K562 (cell line): ENCODE measurements around the gene PTGER2. TPM values are rescaled to one million over a fixed set of nuclear protein-coding genes. Genes with fewer than 3 reads are reported as not detected.

ENCODE experiments used
- ATAC-seq: fragments of 200-7000 bp; cut with Tn5 transposase; 3 replicates; pipeline ENCODE4 v1.9.1; 2020; ENCODE audit warnings: moderate library complexity
- BruUV-seq: library from RNA; stranded (reverse); fragments of 400-500 nt; replicated peaks from 2 replicates; lab custom pipeline; 2021; lab: Mats Ljungman, UMichigan
- CTCF ChIA-PET: fragments of 300-600 bp; formaldehyde crosslinking; extraction: SDS; loops from one replicate; lab custom pipeline; 2021; ENCODE audit warnings: low intra/inter-chr PET ratio; lab: Yijun Ruan, JAX
- POLR2A ChIA-PET: fragments of 300-600, 350-650 bp; sonication (Branson Sonifier 250); formaldehyde crosslinking; extraction: SDS; loops from one replicate; lab custom pipeline; 2021; ENCODE audit warnings: antibody characterized with exemption, inconsistent platforms; lab: Yijun Ruan, JAX
- DNase-seq, 4 experiments: peaks; one replicate each; pipeline versions ENCODE4 v3.0.0 to v3.0.0-alpha.2; 2011 to 2018; ENCODE audit warnings: low spot score in 3 of 4, mixed read lengths in 3 of 4; ENCODE audit errors: extremely low read depth in 1 of 4
- FAIRE-seq: peaks from 2 replicates; lab custom pipeline; 2011; peaks lifted over from hg19 to GRCh38; lab: Jason Lieb, UNC
- H2AFZ ChIP-seq: 2 replicates; pipeline ENCODE4 v1.6.0; 2011; ENCODE audit warnings: low read depth, low read length, control low read depth, inconsistent platforms
- H3K27ac ChIP-seq: fragments of 200-600 bp; 3 replicates; pipeline ENCODE4 v1.8.0; 2011; ENCODE audit warnings: low read depth, mild to moderate bottlenecking, control low read depth, inconsistent platforms, low read length, moderate library complexity, mixed read lengths; ENCODE audit errors: extremely low read depth
- H3K27me3 ChIP-seq, 2 experiments: fragments of 300-600 bp in 1 of 2; 2 replicates in 1 of 2; 3 replicates in 1 of 2; pipeline versions ENCODE4 v1.6.0 to v1.8.0; 2011; ENCODE audit warnings: inconsistent platforms in 2 of 2, low read length in 2 of 2, mild to moderate bottlenecking in 1 of 2, mixed read lengths in 1 of 2, moderate library complexity in 1 of 2; ENCODE audit not compliant: control insufficient read depth in 2 of 2, insufficient read depth in 2 of 2
- H3K36me3 ChIP-seq: fragments of 300-600 bp; 3 replicates; pipeline ENCODE4 v1.8.0; 2011; ENCODE audit warnings: mild to moderate bottlenecking, low read length, inconsistent platforms; ENCODE audit not compliant: control insufficient read depth, insufficient read depth
- H3K4me1 ChIP-seq, 2 experiments: fragments of 200-600 bp in 1 of 2; replicated peaks in 1 of 2; 2 replicates in 1 of 2; 3 replicates in 1 of 2; pipeline versions ENCODE4 v1.5.1 to v1.8.0; 2011; ENCODE audit warnings: inconsistent platforms in 2 of 2, low read length in 2 of 2, mild to moderate bottlenecking in 1 of 2, mixed read lengths in 1 of 2, moderate library complexity in 1 of 2; ENCODE audit not compliant: control insufficient read depth in 2 of 2, insufficient read depth in 2 of 2
- H3K4me2 ChIP-seq: 2 replicates; pipeline ENCODE4 v1.6.1; 2011; ENCODE audit warnings: low read length, control low read depth, inconsistent platforms, mixed read lengths; ENCODE audit not compliant: insufficient read depth
- H3K4me3 ChIP-seq: fragments of 200-600 bp; sonication (generic), shearing (Covaris generic); 2 replicates; pipeline ENCODE4 v1.5.1; 2016; ENCODE audit warnings: control low read depth, inconsistent platforms
- H3K79me2 ChIP-seq: fragments of 200-600 bp; 3 replicates; pipeline ENCODE4 v1.8.0; 2011; ENCODE audit warnings: low read length, inconsistent platforms; ENCODE audit not compliant: control insufficient read depth, insufficient read depth
- H3K9ac ChIP-seq, 2 experiments: 2 replicates each; pipeline versions ENCODE4 v1.6.0 to v1.6.1; 2011; ENCODE audit warnings: low read depth in 2 of 2, low read length in 2 of 2, control low read depth in 1 of 2, inconsistent platforms in 1 of 2, mild to moderate bottlenecking in 1 of 2, mixed read lengths in 1 of 2; ENCODE audit not compliant: insufficient read depth in 1 of 2
- H3K9me1 ChIP-seq: one replicate; pipeline ENCODE4 v1.6.0; 2011; ENCODE audit warnings: inconsistent platforms, mild to moderate bottlenecking, low read length, moderate library complexity; ENCODE audit not compliant: control insufficient read depth, insufficient read depth
- H3K9me3 ChIP-seq: replicated peaks from 2 replicates; pipeline ENCODE4 v1.5.1; 2011; ENCODE audit warnings: low read depth, low read length, inconsistent platforms; ENCODE audit not compliant: control insufficient read depth, insufficient read depth
- H4K20me1 ChIP-seq: replicated peaks from 2 replicates; pipeline ENCODE4 v1.6.1; 2011; ENCODE audit warnings: low read length, inconsistent platforms, mixed read lengths; ENCODE audit not compliant: control insufficient read depth, insufficient read depth
- CHD4 ChIP-seq: fragments of 200-600 bp; sonication (generic); IDR thresholded peaks from 3 replicates; pipeline ENCODE4 v1.6.1; 2012; ENCODE audit warnings: low read depth, mild to moderate bottlenecking, mixed read lengths, low read length, inconsistent platforms; ENCODE audit not compliant: insufficient read depth, insufficient replicate concordance, poor library complexity, severe bottlenecking
- E2F3 ChIP-seq: fragments of 250-450 bp; sonication (Bioruptor Pico); IDR thresholded peaks from 2 replicates; pipeline ENCODE4 v1.4.0; 2020; ENCODE audit warnings: mild to moderate bottlenecking
- E2F8 ChIP-seq: fragments of 450-650 bp; IDR thresholded peaks from 2 replicates; pipeline ENCODE4 v1.7.1; 2018; ENCODE audit warnings: mild to moderate bottlenecking, low read depth; ENCODE audit not compliant: partially characterized antibody
- JUND ChIP-seq, 2 experiments: IDR thresholded peaks; 2 replicates in 1 of 2; 3 replicates in 1 of 2; pipeline ENCODE4 v1.6.1; 2011; ENCODE audit warnings: borderline replicate concordance in 2 of 2, low read depth in 2 of 2, low read length in 2 of 2, improper control_type of control experiment in 1 of 2, missing biosample characterization in 1 of 2, missing genetic modification characterization in 1 of 2, missing genetic modification reagents in 1 of 2
- MEIS2 ChIP-seq: fragments of 450-650 bp; IDR thresholded peaks from 2 replicates; pipeline ENCODE4 v1.6.1; 2014; ENCODE audit warnings: mild to moderate bottlenecking; ENCODE audit not compliant: partially characterized antibody
- POLR2A ChIP-seq: fragments of 450-650 bp; conservative IDR thresholded peaks from 2 replicates; pipeline ENCODE4 v1.6.1; 2016
- PTRF ChIP-seq: fragments of 450-650 bp; IDR thresholded peaks from 2 replicates; pipeline ENCODE4 v1.6.1; 2016; ENCODE audit warnings: mild to moderate bottlenecking, missing genetic modification characterization, missing compliant biosample characterization
- RUNX1 ChIP-seq: sonication (generic); IDR thresholded peaks from 2 replicates; pipeline ENCODE4 v1.6.1; 2016; ENCODE audit warnings: antibody characterized with exemption, low read depth
- ZNF395 ChIP-seq: fragments of 200-800 bp; sonication (Bioruptor generic); IDR thresholded peaks from 2 replicates; pipeline ENCODE4 v1.6.1; 2017; ENCODE audit warnings: missing genetic modification characterization, missing compliant biosample characterization
- ZNF431 ChIP-seq: sonication (generic); formaldehyde crosslinking; IDR thresholded peaks from 2 replicates; pipeline ENCODE4 v1.8.0; 2022; ENCODE audit warnings: mild to moderate bottlenecking, missing genetic modification reagents
- ZNF436 ChIP-seq: fragments of 250-450, 450-650 bp; sonication (Bioruptor Pico); formaldehyde crosslinking; IDR thresholded peaks from 2 replicates; pipeline ENCODE4 v1.7.0; 2020; ENCODE audit warnings: mild to moderate bottlenecking
- WGBS: fragments of 100-300 bp; shearing (Covaris generic); methylation state at CpG from one replicate; pipeline ENCODE4 v1.1.6; 2016; ENCODE audit warnings: low coverage, mixed read lengths; ENCODE audit not compliant: insufficient coverage; ENCODE audit errors: missing lambda C conversion rate; 5-methylcytosine and 5-hydroxymethylcytosine counted together
- in situ Hi-C: fragments of 300-500 bp; cut with MboI; formaldehyde crosslinking; loops from 4 replicates; pipeline ENCODE4 v1.15.0; 2018; ENCODE audit warnings: inconsistent platforms, mixed read lengths
- intact Hi-C: fragments of 100-400 bp; cut with micrococcal nuclease; formaldehyde crosslinking; loops from 2 replicates; pipeline ENCODE4 v1.14.2; 2022
- polyA plus RNA-seq, 8 experiments: library from polyadenylated mRNA; depleted of rRNA in 4 of 8; stranded (reverse) in 5 of 8; unstranded in 3 of 8; fragments of >200 nt; fragmentation: Nextera tagmentation in 2 of 8; fragmentation: Illumina TruSeq in 1 of 8; extraction: Ambion mirVana in 2 of 8; extraction: Trizol in 1 of 8; gene quantifications; 2 replicates each; pipeline versions ENCODE4 v1.2.1 to v1.2.3, GENCODE V29; 2011 to 2014; ENCODE audit warnings: inconsistent platforms in 1 of 8, missing spikeins in 1 of 8
- total RNA-seq, 7 experiments: library from RNA; depleted of rRNA in 6 of 7; stranded (reverse); fragments of >200 nt in 6 of 7; fragmentation: Illumina TruSeq in 2 of 7; extraction: Trizol in 2 of 7; gene quantifications; 2 replicates each; pipeline versions ENCODE4 v1.2.1 to v1.2.3, GENCODE V29; 2011 to 2021; ENCODE audit warnings: low replicate concordance in 1 of 7
- TF ChIP-seq, protein P1 (sequence below): fragments of 450-650 bp; conservative IDR thresholded peaks from 2 replicates; pipeline ENCODE4 v1.6.1; 2016; ENCODE audit warnings: missing genetic modification characterization, low read depth, mild to moderate bottlenecking, control low read depth, missing compliant biosample characterization
- TF ChIP-seq, protein P2 (sequence below): fragments of 450-650 bp; IDR thresholded peaks from 2 replicates; pipeline ENCODE4 v1.6.1; 2018; ENCODE audit warnings: mild to moderate bottlenecking, low read depth; ENCODE audit not compliant: partially characterized antibody

PTGER2 gene
- total and polyA plus RNA-seq, 9 of the 15 experiments (the other 6 are each of a cell fraction or from before 2014, with no cell fraction given): not detected

- TF ChIP-seq ZNF436 (CRISPR knock-in tag): no peak
Measured at GRCh38 chr14:52266179-52266578, 47.9 kb upstream of the PTGER2 start (continued).

DNA sequence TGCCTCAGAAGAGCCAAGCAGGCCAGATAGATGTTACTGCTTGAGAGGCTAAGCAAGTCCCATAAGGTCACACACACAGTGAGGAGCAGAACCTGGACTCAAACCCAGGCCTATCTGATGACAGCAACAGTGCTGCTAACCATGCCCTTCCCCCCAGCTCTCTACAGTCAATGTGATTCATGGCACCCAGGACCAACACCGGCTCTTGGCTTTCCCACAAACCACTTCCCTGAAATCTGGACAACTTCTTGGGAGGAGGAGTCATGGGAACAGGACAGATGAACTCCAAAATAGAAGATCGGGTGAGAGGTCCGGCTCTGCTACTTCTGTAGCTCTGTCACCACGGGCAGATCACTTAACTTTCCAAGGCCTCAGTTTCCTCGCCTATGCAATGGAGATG lies 47.3 kb upstream of the PTGER2 start:
- POLR2A ChIA-PET: interaction anchor here (0.9 kb wide), 1 partner anchor 13 kb away, joined by 3 read pairs; no protein-coding TSS in a partner anchor
- BruUV-seq: no TSS peak
- Histone ChIP-seq H3K9me1 (no peaks in the 10 kb centered on the region), H3K4me2 (no peak overlapping the region), H3K4me3 (no peak overlapping the region), H3K4me1 (no peaks in the 10 kb centered on the region), H3K27ac (no peak overlapping the region), H3K9me3 (no peaks in the 10 kb centered on the region), H3K79me2 (no peaks in the 10 kb centered on the region), H4K20me1 (no peaks in the 10 kb centered on the region), H2AFZ (no peak overlapping the region), H3K9ac (no peak overlapping the region), H3K27me3 (peaks cover 0 to 15% of the 10 kb centered on the region in 2 experiments; a peak in 2 of 5 replicates), H3K36me3 (no peaks in the 10 kb centered on the region)
- DNase-seq (no peak), ATAC-seq (no peak), FAIRE-seq (no peak)
- 0% methylated on average over 2 of the region's 5 CpGs for WGBS
- CTCF ChIA-PET: no interaction called here
- intact Hi-C loops: no loop called here
- in situ Hi-C loops: no loop called here
- TF ChIP-seq JUND (IDR thresholded peaks at IDR 0.05; ENCODE audit: borderline replicate concordance, low read depth, low read length) (no peak), JUND (tag; IDR thresholded peaks at IDR 0.05; ENCODE audit: borderline replicate concordance, low read depth, low read length) (no peak), RUNX1 (no peak), MEIS2 (no peak), CHD4 (no peak), E2F3 (CRISPR knock-in tag) (no peak), ZNF431 (CRISPR knock-in tag) (no peak), POLR2A (no peak), ZNF395 (CRISPR knock-in tag) (no peak), E2F8 (no peak), PTRF (tag) (no peak)
- TF ChIP-seq, protein P1, sequence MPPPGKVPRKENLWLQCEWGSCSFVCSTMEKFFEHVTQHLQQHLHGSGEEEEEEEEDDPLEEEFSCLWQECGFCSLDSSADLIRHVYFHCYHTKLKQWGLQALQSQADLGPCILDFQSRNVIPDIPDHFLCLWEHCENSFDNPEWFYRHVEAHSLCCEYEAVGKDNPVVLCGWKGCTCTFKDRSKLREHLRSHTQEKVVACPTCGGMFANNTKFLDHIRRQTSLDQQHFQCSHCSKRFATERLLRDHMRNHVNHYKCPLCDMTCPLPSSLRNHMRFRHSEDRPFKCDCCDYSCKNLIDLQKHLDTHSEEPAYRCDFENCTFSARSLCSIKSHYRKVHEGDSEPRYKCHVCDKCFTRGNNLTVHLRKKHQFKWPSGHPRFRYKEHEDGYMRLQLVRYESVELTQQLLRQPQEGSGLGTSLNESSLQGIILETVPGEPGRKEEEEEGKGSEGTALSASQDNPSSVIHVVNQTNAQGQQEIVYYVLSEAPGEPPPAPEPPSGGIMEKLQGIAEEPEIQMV: no peak
- TF ChIP-seq, protein P2, sequence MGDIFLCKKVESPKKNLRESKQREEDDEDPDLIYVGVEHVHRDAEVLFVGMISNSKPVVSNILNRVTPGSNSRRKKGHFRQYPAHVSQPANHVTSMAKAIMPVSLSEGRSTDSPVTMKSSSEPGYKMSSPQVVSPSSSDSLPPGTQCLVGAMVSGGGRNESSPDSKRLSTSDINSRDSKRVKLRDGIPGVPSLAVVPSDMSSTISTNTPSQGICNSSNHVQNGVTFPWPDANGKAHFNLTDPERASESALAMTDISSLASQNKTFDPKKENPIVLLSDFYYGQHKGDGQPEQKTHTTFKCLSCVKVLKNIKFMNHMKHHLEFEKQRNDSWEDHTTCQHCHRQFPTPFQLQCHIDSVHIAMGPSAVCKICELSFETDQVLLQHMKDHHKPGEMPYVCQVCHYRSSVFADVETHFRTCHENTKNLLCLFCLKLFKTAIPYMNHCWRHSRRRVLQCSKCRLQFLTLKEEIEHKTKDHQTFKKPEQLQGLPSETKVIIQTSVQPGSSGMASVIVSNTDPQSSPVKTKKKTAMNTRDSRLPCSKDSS: no peak
